HEK293 (cell line): ENCODE results near the gene CSRP2.

Experiments
- ATF2 ChIP-seq: fragments of 450-650 bp; formaldehyde crosslinking; IDR thresholded peaks from 2 replicates; pipeline ENCODE4 v1.5.1; 2016; ENCODE audit warnings: missing biosample characterization, missing genetic modification characterization, low read depth
- CTCF ChIP-seq: fragments of 450-650 bp; formaldehyde crosslinking; IDR thresholded peaks from 2 replicates; pipeline ENCODE4 v1.5.1; 2016; ENCODE audit warnings: missing biosample characterization, missing genetic modification characterization
- PBX3 ChIP-seq: sonication (generic); formaldehyde crosslinking; IDR thresholded peaks from 2 replicates; pipeline ENCODE4 v1.8.1; 2022; ENCODE audit warnings: mild to moderate bottlenecking, moderate library complexity, missing genetic modification reagents
- TCF7L2 ChIP-seq: IDR thresholded peaks from 2 replicates; pipeline ENCODE4 v1.6.1; 2011; ENCODE audit warnings: low read depth, mild to moderate bottlenecking, inconsistent platforms, low read length, moderate library complexity, borderline replicate concordance
- ZBTB1 ChIP-seq: fragments of 450-650 bp; formaldehyde crosslinking; IDR thresholded peaks from 2 replicates; pipeline ENCODE4 v1.5.1; 2016; ENCODE audit warnings: missing biosample characterization, missing genetic modification characterization
- ZNF24 ChIP-seq: fragments of 450-650 bp; formaldehyde crosslinking; IDR thresholded peaks from 2 replicates; pipeline ENCODE4 v1.5.1; 2016; ENCODE audit warnings: missing biosample characterization, missing genetic modification characterization
- ZNF530 ChIP-seq: fragments of 450-650 bp; formaldehyde crosslinking; IDR thresholded peaks from 2 replicates; pipeline ENCODE4 v1.5.1; 2016; ENCODE audit warnings: low read depth, missing biosample characterization, missing genetic modification characterization
- ZNF768 ChIP-seq: fragments of 450-650 bp; formaldehyde crosslinking; IDR thresholded peaks from 2 replicates; pipeline ENCODE4 v1.5.1; 2018; ENCODE audit warnings: missing biosample characterization, mild to moderate bottlenecking, missing genetic modification characterization
- ZSCAN5A ChIP-seq: fragments of 450-650 bp; formaldehyde crosslinking; IDR thresholded peaks from 2 replicates; pipeline ENCODE4 v1.5.1; 2016; ENCODE audit warnings: missing biosample characterization, missing genetic modification characterization

- TF ChIP-seq TCF7L2 (no peak), PBX3 (no peak), ZNF768 (tag by site-specific recombination) (no peak), CTCF (tag by site-specific recombination) (no peak), ZBTB1 (tag by site-specific recombination) (no peak), ATF2 (no peak), ZNF530 (no peak), ZSCAN5A (no peak), ZNF24 (tag by site-specific recombination) (no peak)
These were observed 17.0 kb upstream of the CSRP2 start for GRCh38 chr12:76895796-76896195.
